Activated CD4-positive, alpha-beta T cell treated with anti-CD3 and anti-CD28 coated beads, Interleukin-2, amount 10 ng/mL, durations not matched to agents 24 days and 14 days (primary cell): ENCODE results near the gene PTPA. TPM values are rescaled to one million over a fixed set of nuclear protein-coding genes. Genes with fewer than 3 reads are reported as not detected.
A peak's percentile ranks its signal among the peaks of the same experiment; 100 is the strongest.

ENCODE experiments used
- DNase-seq: peaks from one replicate; pipeline ENCODE4 v3.0.0; 2022
- H3K27ac Mint-ChIP-seq: one replicate; pipeline ENCODE4 v1.8.0; 2022; ENCODE audit warnings: mild to moderate bottlenecking, mixed read lengths
- H3K27me3 Mint-ChIP-seq: one replicate; pipeline ENCODE4 v1.8.0; 2022; ENCODE audit warnings: mixed read lengths
- H3K36me3 Mint-ChIP-seq: one replicate; pipeline ENCODE4 v1.8.0; 2022; ENCODE audit warnings: low read depth, mild to moderate bottlenecking, mixed read lengths
- H3K4me1 Mint-ChIP-seq: one replicate; pipeline ENCODE4 v1.8.0; 2021; ENCODE audit warnings: mixed read lengths
- H3K4me3 Mint-ChIP-seq: one replicate; pipeline ENCODE4 v1.8.0; 2022; ENCODE audit warnings: mild to moderate bottlenecking, moderate library complexity, mixed read lengths
- H3K9me3 Mint-ChIP-seq: one replicate; pipeline ENCODE4 v1.8.0; 2021; ENCODE audit warnings: mixed read lengths
- intact Hi-C: fragments of 100-400 bp; cut with micrococcal nuclease; formaldehyde crosslinking; loops from one replicate; pipeline ENCODE4 v1.15.1; 2023
- total RNA-seq: library from RNA; stranded (reverse); gene quantifications from 2 replicates; pipeline ENCODE4 v1.2.3, GENCODE V29; 2022

Gene PTPA
- total RNA-seq: 104 and 107 TPM in 2 replicates

- Mint-ChIP-seq H3K27me3 (no peaks in the 10 kb centered on the region), H3K9me3 (no peaks in the 10 kb centered on the region), H3K4me1 (peaks cover 29% of the 10 kb centered on the region), H3K36me3 (no peaks in the 10 kb centered on the region), H3K4me3 (peak within 1 kb of the TSS; percentile 96), H3K27ac (peak within 1 kb of the TSS; percentile 96)
- DNase-seq: peak; percentile 98
- intact Hi-C loops: loop anchor here (1.0 to 2.0 kb wide), 2 partner anchors 30 to 82 kb away; partner anchors contain the start of genes DOLPP1 and SH3GLB2
Measured at GRCh38 chr9:129110740-129111527, at the start of gene PTPA, which contains the start of gene CRAT. TSS of gene PTPA (plus strand) at chr9:129111415. CDS start at chr9:129111601, 186 bp downstream. TSS of gene CRAT (minus strand) at chr9:129110793. CDS start at chr9:129110509, 284 bp downstream.

DNA sequence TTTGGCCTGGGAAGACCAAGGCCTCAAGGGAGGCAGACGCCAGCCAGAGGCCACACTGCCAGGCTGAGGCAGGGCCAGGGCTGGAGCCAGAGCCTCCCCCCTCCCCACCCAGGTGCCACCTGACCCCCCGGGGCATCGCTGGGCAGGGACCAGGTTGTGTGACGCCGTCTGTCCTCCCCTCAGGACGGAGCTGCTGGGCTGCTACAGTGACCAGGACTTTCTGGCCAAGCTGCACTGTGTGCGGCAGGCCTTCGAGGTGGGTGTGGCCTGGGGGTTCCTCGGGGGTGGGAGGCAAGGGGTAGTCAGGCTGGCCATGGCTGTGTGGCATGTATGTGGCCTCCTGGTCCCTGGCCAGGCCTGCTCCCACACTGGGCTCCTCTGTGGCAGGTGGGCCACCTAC lies 48.2 kb upstream of the PTPA start:
- no peaks in the 10 kb centered on the region for H3K27me3 Mint-ChIP-seq

GRCh38 chr9:129064499-129064908 lies 46.7 kb upstream of the PTPA start:
- intact Hi-C loops: no loop called here
- Mint-ChIP-seq H3K36me3 (peaks cover 10% of the 10 kb centered on the region), H3K9me3 (no peaks in the 10 kb centered on the region), H3K4me3 (no peak overlapping the region), H3K27ac (no peak overlapping the region), H3K4me1 (peaks cover 9% of the 10 kb centered on the region), H3K27me3 (no peaks in the 10 kb centered on the region)
- no peak for DNase-seq

More for the DNA sequence above, 48.2 kb upstream of the PTPA start:
- Mint-ChIP-seq H3K36me3 (peaks cover 10% of the 10 kb centered on the region), H3K4me1 (no peaks in the 10 kb centered on the region), H3K4me3 (no peak overlapping the region), H3K9me3 (no peaks in the 10 kb centered on the region), H3K27ac (no peak overlapping the region)
- intact Hi-C loops: no loop called here
- no peak for DNase-seq

DNA sequence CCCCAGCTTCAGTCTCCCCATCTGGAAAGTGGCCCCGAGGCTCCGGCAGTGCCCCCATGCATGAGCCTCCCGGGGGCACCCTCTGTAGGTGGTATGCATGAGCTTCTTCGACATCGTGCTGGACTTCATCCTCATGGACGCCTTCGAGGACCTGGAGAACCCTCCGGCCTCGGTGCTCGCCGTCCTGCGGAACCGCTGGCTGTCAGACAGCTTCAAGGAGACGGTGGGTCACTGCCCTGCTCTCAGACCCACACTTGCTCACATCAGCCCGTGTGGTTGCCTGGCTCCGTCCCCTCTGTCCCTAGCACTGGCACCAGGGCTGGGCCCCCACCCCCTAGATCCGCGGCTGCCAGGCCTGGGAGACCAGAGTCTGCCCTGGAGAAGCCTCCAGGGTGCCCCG lies 43.1 kb upstream of the PTPA start:
- Mint-ChIP-seq H3K27ac (peak overlapping the region; percentile 82), H3K27me3 (no peaks in the 10 kb centered on the region), H3K4me1 (peaks cover 16% of the 10 kb centered on the region), H3K4me3 (peak overlapping the region; percentile 13), H3K9me3 (no peaks in the 10 kb centered on the region), H3K36me3 (peaks cover 7% of the 10 kb centered on the region)
- no peak for DNase-seq
- intact Hi-C loops: no loop called here

GRCh38 chr9:129068990-129069861 lies 42.0 kb upstream of the PTPA start:
- no peaks in the 10 kb centered on the region for H3K9me3 Mint-ChIP-seq
- H3K4me1 Mint-ChIP-seq: peaks cover 21% of the 10 kb centered on the region
- H3K27me3 Mint-ChIP-seq: no peaks in the 10 kb centered on the region
- peak overlapping the region; percentile 82 for H3K27ac Mint-ChIP-seq
- intact Hi-C loops: no loop called here
- peak; percentile 86 for DNase-seq
- H3K4me3 Mint-ChIP-seq: peak overlapping the region; percentile 13
- H3K36me3 Mint-ChIP-seq: peaks cover 5% of the 10 kb centered on the region

DNA sequence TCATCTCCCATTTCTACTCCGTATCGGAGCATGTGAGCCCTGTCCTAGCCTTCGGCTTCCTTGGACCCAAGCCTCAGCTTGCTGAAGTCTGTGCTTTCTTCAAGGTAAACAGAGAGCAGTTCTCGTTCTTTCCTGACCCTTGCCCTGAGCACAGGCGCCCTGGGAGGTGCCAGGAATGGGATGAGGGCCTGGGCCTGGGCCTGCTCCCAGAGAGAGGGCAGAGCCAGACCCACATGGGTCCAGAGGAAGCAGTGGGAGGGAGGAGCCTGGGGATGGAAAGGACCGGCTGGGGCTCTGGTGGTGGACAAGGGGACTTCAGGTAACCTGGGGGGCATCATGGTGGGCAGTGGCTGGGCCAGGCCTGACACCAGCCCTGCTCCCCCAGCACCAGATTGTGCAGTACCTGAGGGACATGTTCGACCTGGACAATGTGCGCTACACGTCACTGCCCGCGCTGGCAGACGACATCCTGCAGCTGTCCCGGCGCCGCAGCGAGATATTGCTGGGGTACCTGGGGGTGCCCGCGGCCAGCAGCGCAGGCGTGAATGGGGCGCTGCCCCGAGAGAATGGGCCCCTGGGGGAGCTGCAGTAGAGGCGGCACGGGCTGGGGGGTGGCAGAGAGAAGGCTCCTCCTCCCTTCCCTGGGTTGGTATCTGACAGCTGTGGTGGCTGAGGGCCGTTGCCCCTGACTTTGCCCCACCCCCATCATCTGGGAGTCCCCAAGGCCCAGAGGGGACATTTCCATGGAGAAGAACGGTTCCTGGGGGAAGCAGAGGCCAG lies 41.2 kb upstream of the PTPA start:
- Mint-ChIP-seq H3K4me3 (no peak overlapping the region), H3K36me3 (peaks cover 5% of the 10 kb centered on the region)

GRCh38 chr9:129070696-129071525 lies 40.3 kb upstream of the PTPA start:
- Mint-ChIP-seq H3K27me3 (no peaks in the 10 kb centered on the region), H3K27ac (no peak overlapping the region), H3K36me3 (no peaks in the 10 kb centered on the region), H3K9me3 (no peaks in the 10 kb centered on the region), H3K4me3 (no peak overlapping the region), H3K4me1 (peaks cover 21% of the 10 kb centered on the region)
- intact Hi-C loops: no loop called here
- DNase-seq: no peak

More for the DNA sequence above, 41.2 kb upstream of the PTPA start:
- H3K27ac Mint-ChIP-seq: peak overlapping the region; percentile 82
- DNase-seq: no peak
- H3K4me1 Mint-ChIP-seq: peaks cover 21% of the 10 kb centered on the region
- no peaks in the 10 kb centered on the region for H3K9me3 Mint-ChIP-seq
- intact Hi-C loops: no loop called here
- H3K27me3 Mint-ChIP-seq: no peaks in the 10 kb centered on the region

- H3K27me3 Mint-ChIP-seq: no peaks in the 10 kb centered on the region
- H3K4me1 Mint-ChIP-seq: peaks cover 21% of the 10 kb centered on the region
- H3K4me3 Mint-ChIP-seq: no peak overlapping the region
- H3K27ac Mint-ChIP-seq: no peak overlapping the region
- no peaks in the 10 kb centered on the region for H3K9me3 Mint-ChIP-seq
- DNase-seq: peak; percentile 79
- intact Hi-C loops: no loop called here
- H3K36me3 Mint-ChIP-seq: no peaks in the 10 kb centered on the region
Measured at GRCh38 chr9:129071526-129072126, 39.6 kb upstream of the PTPA start.

DNA sequence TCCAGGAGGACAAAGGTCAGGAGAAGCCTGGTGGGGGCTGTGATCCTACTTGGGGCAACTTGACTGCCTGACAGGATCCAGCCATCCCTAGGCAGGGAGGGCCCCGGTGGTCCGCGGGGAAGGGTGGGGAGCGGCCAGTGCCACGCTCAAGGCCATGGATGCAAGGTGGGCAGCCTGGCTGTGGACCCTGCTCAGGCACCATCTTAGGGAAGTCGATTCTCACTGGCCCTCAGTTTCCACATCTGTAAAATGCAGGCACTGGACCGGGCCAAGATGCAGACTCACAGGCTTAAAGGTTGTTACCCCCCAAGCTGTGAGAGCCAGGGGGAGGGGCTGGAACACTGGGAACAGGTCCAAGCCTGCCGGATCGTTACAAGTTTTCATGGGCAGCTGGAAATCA lies 39.0 kb upstream of the PTPA start:
- no peaks in the 10 kb centered on the region for H3K27me3 Mint-ChIP-seq
- H3K4me1 Mint-ChIP-seq: peaks cover 21% of the 10 kb centered on the region
- no peak overlapping the region for H3K4me3 Mint-ChIP-seq

GRCh38 chr9:129073404-129073803 lies 37.8 kb upstream of the PTPA start:
- no peak overlapping the region for H3K27ac Mint-ChIP-seq
- no peaks in the 10 kb centered on the region for H3K9me3 Mint-ChIP-seq
- peaks cover 20% of the 10 kb centered on the region for H3K4me1 Mint-ChIP-seq
- no peak overlapping the region for H3K4me3 Mint-ChIP-seq
- intact Hi-C loops: no loop called here
- DNase-seq: no peak
- no peaks in the 10 kb centered on the region for H3K27me3 Mint-ChIP-seq
- no peaks in the 10 kb centered on the region for H3K36me3 Mint-ChIP-seq

More for the DNA sequence above, 39.0 kb upstream of the PTPA start:
- intact Hi-C loops: no loop called here
- Mint-ChIP-seq H3K27ac (no peak overlapping the region), H3K36me3 (no peaks in the 10 kb centered on the region), H3K9me3 (no peaks in the 10 kb centered on the region)
- no peak for DNase-seq

GRCh38 chr9:129074106-129074505 lies 37.1 kb upstream of the PTPA start:
- H3K36me3 Mint-ChIP-seq: no peaks in the 10 kb centered on the region
- DNase-seq: no peak
- no peak overlapping the region for H3K4me3 Mint-ChIP-seq
- H3K27ac Mint-ChIP-seq: no peak overlapping the region
- intact Hi-C loops: no loop called here
- peaks cover 14% of the 10 kb centered on the region for H3K4me1 Mint-ChIP-seq
- no peaks in the 10 kb centered on the region for H3K9me3 Mint-ChIP-seq
- H3K27me3 Mint-ChIP-seq: no peaks in the 10 kb centered on the region

GRCh38 chr9:129075996-129076639 lies 35.1 kb upstream of the PTPA start:
- Mint-ChIP-seq H3K9me3 (no peaks in the 10 kb centered on the region), H3K27me3 (no peaks in the 10 kb centered on the region)
- intact Hi-C loops: no loop called here

More at GRCh38 chr9:129075996-129076639, 35.1 kb upstream of the PTPA start:
- Mint-ChIP-seq H3K4me3 (no peak overlapping the region), H3K36me3 (no peaks in the 10 kb centered on the region), H3K4me1 (peaks cover 19% of the 10 kb centered on the region), H3K27ac (no peak overlapping the region)
- no peak for DNase-seq
